Keratinocyte (primary cell): ENCODE measurements around the gene SESN3. TPM values are rescaled to one million over a fixed set of nuclear protein-coding genes. Genes with fewer than 3 reads are reported as not detected.
"Not testable (repeated sequence)": the region's sequence is repeated elsewhere in the genome, so short reads cannot be mapped to it uniquely, and the experiment has no call there.

ENCODE experiments used
- DNase-seq: peaks from one replicate; pipeline ENCODE4 v3.0.0-alpha.2; 2011; ENCODE audit warnings: low read depth, missing footprints, low spot score
- FAIRE-seq: peaks from 2 replicates; lab custom pipeline; 2011; peaks lifted over from hg19 to GRCh38; lab: Jason Lieb, UNC
- H2AFZ ChIP-seq: 2 replicates; pipeline ENCODE4 v1.6.0; 2012; ENCODE audit warnings: low read length, control low read depth, inconsistent platforms; ENCODE audit not compliant: control insufficient read depth
- H3K27ac ChIP-seq: 2 replicates; pipeline ENCODE4 v1.5.1; 2011; ENCODE audit warnings: low read length; ENCODE audit not compliant: control insufficient read depth, insufficient read depth
- H3K27me3 ChIP-seq: 3 replicates; pipeline ENCODE4 v1.6.0; 2011; ENCODE audit warnings: low read length; ENCODE audit not compliant: control insufficient read depth, insufficient read depth; ENCODE audit errors: extremely low read depth
- H3K36me3 ChIP-seq, 2 experiments: 2 replicates in 1 of 2; 3 replicates in 1 of 2; pipeline ENCODE4 v1.5.1; 2011; ENCODE audit warnings: low read length in 2 of 2, mild to moderate bottlenecking in 1 of 2; ENCODE audit not compliant: control insufficient read depth in 2 of 2, insufficient read depth in 2 of 2; ENCODE audit errors: extremely low read depth in 1 of 2
- H3K4me1 ChIP-seq: 3 replicates; pipeline ENCODE4 v1.5.1; 2011; ENCODE audit warnings: low read length; ENCODE audit not compliant: control insufficient read depth, insufficient read depth; ENCODE audit errors: extremely low read depth
- H3K4me2 ChIP-seq: 3 replicates; pipeline ENCODE4 v1.6.0; 2011; ENCODE audit warnings: low read depth, low read length; ENCODE audit not compliant: control insufficient read depth, insufficient read depth; ENCODE audit errors: extremely low read depth
- H3K4me3 ChIP-seq, 3 experiments: fragments of 200-600 bp in 1 of 3; sonication (generic) in 1 of 3; 2 replicates in 2 of 3; 3 replicates in 1 of 3; pipeline ENCODE4 v1.5.1; 2011 to 2016; ENCODE audit warnings: low read length in 3 of 3, mild to moderate bottlenecking in 3 of 3, control low read depth in 2 of 3, inconsistent platforms in 1 of 3, low read depth in 1 of 3, mixed read lengths in 1 of 3, mixed run types in 1 of 3, moderate library complexity in 1 of 3; ENCODE audit not compliant: control insufficient read depth in 2 of 3, insufficient read depth in 2 of 3; ENCODE audit errors: extremely low read depth in 1 of 3
- H3K79me2 ChIP-seq: 2 replicates; pipeline ENCODE4 v1.6.0; 2012; ENCODE audit warnings: low read length; ENCODE audit not compliant: control insufficient read depth, insufficient read depth
- H3K9ac ChIP-seq: 3 replicates; pipeline ENCODE4 v1.6.0; 2011; ENCODE audit warnings: low read length; ENCODE audit not compliant: control insufficient read depth, insufficient read depth; ENCODE audit errors: extremely low read depth
- H3K9me1 ChIP-seq: 3 replicates; pipeline ENCODE4 v1.6.0; 2011; ENCODE audit warnings: low read length; ENCODE audit not compliant: control insufficient read depth, insufficient read depth; ENCODE audit errors: extremely low read depth
- H3K9me3 ChIP-seq: 2 replicates; pipeline ENCODE4 v1.5.1; 2012; ENCODE audit warnings: low read depth, low read length; ENCODE audit not compliant: control insufficient read depth
- H4K20me1 ChIP-seq: 3 replicates; pipeline ENCODE4 v1.6.0; 2011; ENCODE audit warnings: low read length; ENCODE audit not compliant: control insufficient read depth, insufficient read depth; ENCODE audit errors: extremely low read depth
- CTCF ChIP-seq, 3 experiments: IDR thresholded peaks in 1 of 3; conservative IDR thresholded peaks in 1 of 3; optimal IDR thresholded peaks in 1 of 3; 2 replicates in 2 of 3; 3 replicates in 1 of 3; pipeline versions ENCODE3 to v1.5.1; 2011; ENCODE audit warnings: low read length in 3 of 3, mild to moderate bottlenecking in 3 of 3, moderate library complexity in 2 of 3, control low read depth in 1 of 3, inconsistent platforms in 1 of 3; ENCODE audit not compliant: insufficient read depth in 2 of 3; ENCODE audit errors: extremely low read depth in 1 of 3
- EZH2 ChIP-seq: IDR thresholded peaks from one replicate; pipeline ENCODE4 v1.6.1; 2012; ENCODE audit warnings: inconsistent platforms, mild to moderate bottlenecking, low read length, moderate library complexity
- dilution Hi-C: fragments of 300-500 bp; cut with MboI; formaldehyde crosslinking; loops from one replicate; pipeline ENCODE4 v1.7.0; 2020; ENCODE audit warnings: low sequenced_read_pairs; ENCODE audit not compliant: extremely low pct_ligation_motif_present
- polyA plus RNA-seq, 5 experiments: library from polyadenylated mRNA; depleted of rRNA in 3 of 5; stranded (reverse) in 3 of 5; stranded (forward) in 1 of 5; unstranded in 1 of 5; fragments of >200 nt; gene quantifications; 1 replicate in 1 of 5; 2 replicates in 3 of 5; 3 replicates in 1 of 5; pipeline versions ENCODE4 v1.2.1 to v1.2.3, GENCODE V29; 2011 to 2012; ENCODE audit warnings: missing spikeins in 2 of 5, low read depth in 1 of 5, low replicate concordance in 1 of 5

Gene SESN3
- polyA plus RNA-seq, 1 donor (not counting 4 experiments of a cell fraction or from before 2014, with no cell fraction given), result 35.2 TPM

- no peak for TF ChIP-seq EZH2
- no peak for TF ChIP-seq CTCF (optimal IDR thresholded peaks at IDR 0.05 in 1 of 3, IDR thresholded peaks at IDR 0.05 in 1 of 3, conservative IDR thresholded peaks at IDR 0.05 in 1 of 3; ENCODE audit: extremely low read depth in 1 of 3, insufficient read depth in 2 of 3, low read length in 3 of 3)
- no peak overlapping the region for H3K27ac ChIP-seq
- H3K36me3 ChIP-seq, result no peaks in the 10 kb centered on the region
- no peak for DNase-seq
- no peak for FAIRE-seq
- H3K79me2 ChIP-seq, result no peaks in the 10 kb centered on the region
- dilution Hi-C loops, result no loop called here
- H3K9me3 ChIP-seq, result no peaks in the 10 kb centered on the region
- peaks cover 13% of the 10 kb centered on the region for H3K4me1 ChIP-seq
- no peak overlapping the region for H2AFZ ChIP-seq
- H3K9me1 ChIP-seq, result no peaks in the 10 kb centered on the region
- H3K27me3 ChIP-seq, result no peaks in the 10 kb centered on the region
- no peak overlapping the region for H3K4me3 ChIP-seq
- no peak overlapping the region for H3K4me2 ChIP-seq
- H3K9ac ChIP-seq, result no peak overlapping the region
- no peaks in the 10 kb centered on the region for H4K20me1 ChIP-seq
Observed at GRCh38 chr11:95276139-95276538, 45.1 kb upstream of the SESN3 start.

GRCh38 chr11:95273618-95274017 lies 42.6 kb upstream of the SESN3 start:
- H3K4me2 ChIP-seq, H3K9me1 ChIP-seq, DNase-seq, H3K9ac ChIP-seq, FAIRE-seq, H3K79me2 ChIP-seq, H4K20me1 ChIP-seq, H3K36me3 ChIP-seq, H3K4me1 ChIP-seq, H3K9me3 ChIP-seq, H3K27me3 ChIP-seq, H3K4me3 ChIP-seq, H3K27ac ChIP-seq, H2AFZ ChIP-seq, dilution Hi-C loops: not testable (repeated sequence)
